K562 (cell line): Measurements from ENCODE around the gene HES6. TPM values are rescaled to one million over a fixed set of nuclear protein-coding genes. Genes with fewer than 3 reads are reported as not detected.

Experiments
- CBFA2T3 ChIP-seq: fragments of 450-650 bp; IDR thresholded peaks from 2 replicates; pipeline ENCODE4 v1.6.1; 2017
- CTBP1 ChIP-seq: fragments of 450-650 bp; IDR thresholded peaks from 2 replicates; pipeline ENCODE4 v1.6.1; 2016; ENCODE audit warnings: borderline replicate concordance
- FOXM1 ChIP-seq, 2 experiments: fragments of 450-650 bp in 1 of 2; sonication (generic) in 1 of 2; formaldehyde crosslinking in 1 of 2; IDR thresholded peaks; 2 replicates each; pipeline versions ENCODE4 v1.6.1 to v1.9.0; 2017 to 2022; ENCODE audit warnings: low read depth in 2 of 2, mild to moderate bottlenecking in 2 of 2, missing genetic modification reagents in 1 of 2, moderate library complexity in 1 of 2
- GTF2A2 ChIP-seq: IDR thresholded peaks from 2 replicates; pipeline ENCODE4 v1.6.1; 2016; ENCODE audit warnings: mild to moderate bottlenecking, missing genetic modification characterization, missing compliant biosample characterization
- RNF2 ChIP-seq: sonication (generic); IDR thresholded peaks from 2 replicates; pipeline ENCODE4 v1.6.1; 2016
- SMARCA4 ChIP-seq: fragments of 450-650 bp; IDR thresholded peaks from 2 replicates; pipeline ENCODE4 v1.6.1; 2016
- SMARCE1 ChIP-seq: fragments of 450-650 bp; IDR thresholded peaks from 2 replicates; pipeline ENCODE4 v1.7.1; 2016; ENCODE audit warnings: mild to moderate bottlenecking
- SOX6 ChIP-seq: fragments of 450-650 bp; IDR thresholded peaks from 2 replicates; pipeline ENCODE4 v1.6.1; 2014; ENCODE audit warnings: mild to moderate bottlenecking
- SRSF3 ChIP-seq: fragments of 200-400 bp; formaldehyde crosslinking; IDR thresholded peaks from 2 replicates; pipeline ENCODE4 v1.6.1; 2016; ENCODE audit warnings: mild to moderate bottlenecking, low read length, moderate library complexity; ENCODE audit not compliant: insufficient read depth
- SUPT5H ChIP-seq: fragments of 450-650 bp; IDR thresholded peaks from 2 replicates; pipeline ENCODE4 v1.6.1; 2016
- TAF1 ChIP-seq: IDR thresholded peaks from 2 replicates; pipeline ENCODE4 v1.6.1; 2011; ENCODE audit warnings: mild to moderate bottlenecking, low read length, moderate library complexity; ENCODE audit not compliant: insufficient read depth, control insufficient read depth, severe bottlenecking; ENCODE audit errors: extremely low read depth
- TRIM24 ChIP-seq, 2 experiments: fragments of 450-650 bp; IDR thresholded peaks; 2 replicates each; pipeline ENCODE4 v1.6.1; 2016
- ZFX ChIP-seq: sonication (generic); formaldehyde crosslinking; IDR thresholded peaks from 2 replicates; pipeline ENCODE4 v1.8.0; 2022; ENCODE audit warnings: mild to moderate bottlenecking, missing genetic modification reagents, moderate library complexity
- ZNF212 ChIP-seq: fragments of 450-650 bp; formaldehyde crosslinking; IDR thresholded peaks from 2 replicates; pipeline ENCODE4 v1.4.0; 2020; ENCODE audit warnings: mild to moderate bottlenecking
- ZNF224 ChIP-seq: sonication (generic); formaldehyde crosslinking; IDR thresholded peaks from 2 replicates; pipeline ENCODE4 v1.8.0; 2022; ENCODE audit warnings: mild to moderate bottlenecking, missing genetic modification reagents
- ZNF707 ChIP-seq: fragments of 250-450 bp; sonication (Bioruptor Pico); conservative IDR thresholded peaks from 2 replicates; pipeline ENCODE4 v1.8.0; 2022; ENCODE audit warnings: inconsistent platforms, mild to moderate bottlenecking, moderate library complexity
- polyA plus RNA-seq, 8 experiments: library from polyadenylated mRNA; depleted of rRNA in 4 of 8; stranded (reverse) in 5 of 8; unstranded in 3 of 8; fragments of >200 nt; fragmentation: Nextera tagmentation in 2 of 8; fragmentation: Illumina TruSeq in 1 of 8; extraction: Ambion mirVana in 2 of 8; extraction: Trizol in 1 of 8; gene quantifications; 2 replicates each; pipeline versions ENCODE4 v1.2.1 to v1.2.3, GENCODE V29; 2011 to 2014; ENCODE audit warnings: inconsistent platforms in 1 of 8, missing spikeins in 1 of 8
- total RNA-seq, 7 experiments: library from RNA; depleted of rRNA in 6 of 7; stranded (reverse); fragments of >200 nt in 6 of 7; fragmentation: Illumina TruSeq in 2 of 7; extraction: Trizol in 2 of 7; gene quantifications; 2 replicates each; pipeline versions ENCODE4 v1.2.1 to v1.2.3, GENCODE V29; 2011 to 2021; ENCODE audit warnings: low replicate concordance in 1 of 7
- TF ChIP-seq, protein P1 (sequence below): fragments of 450-650 bp; conservative IDR thresholded peaks from 2 replicates; pipeline ENCODE4 v1.6.1; 2016; ENCODE audit warnings: missing genetic modification characterization, low read depth, mild to moderate bottlenecking, missing compliant biosample characterization, moderate library complexity
- TF ChIP-seq, protein P2 (sequence below): fragments of 450-650 bp; IDR thresholded peaks from 2 replicates; pipeline ENCODE4 v1.6.1; 2016; ENCODE audit warnings: low read depth, mild to moderate bottlenecking, moderate library complexity
- TF ChIP-seq, protein P3 (sequence below), 2 experiments: fragments of 450-650 bp; IDR thresholded peaks; 2 replicates each; pipeline ENCODE4 v1.6.1; 2016
- TF ChIP-seq, protein P4 (sequence below): sonication (generic); formaldehyde crosslinking; IDR thresholded peaks from 2 replicates; pipeline ENCODE4 v1.8.0; 2023; ENCODE audit warnings: missing genetic modification reagents, mild to moderate bottlenecking, borderline replicate concordance

The HES6 gene
- total and polyA plus RNA-seq, 9 of the 15 experiments (the other 6 are each of a cell fraction or from before 2014, with no cell fraction given) = 6.2 to 133 (median 29.2) TPM

DNA sequence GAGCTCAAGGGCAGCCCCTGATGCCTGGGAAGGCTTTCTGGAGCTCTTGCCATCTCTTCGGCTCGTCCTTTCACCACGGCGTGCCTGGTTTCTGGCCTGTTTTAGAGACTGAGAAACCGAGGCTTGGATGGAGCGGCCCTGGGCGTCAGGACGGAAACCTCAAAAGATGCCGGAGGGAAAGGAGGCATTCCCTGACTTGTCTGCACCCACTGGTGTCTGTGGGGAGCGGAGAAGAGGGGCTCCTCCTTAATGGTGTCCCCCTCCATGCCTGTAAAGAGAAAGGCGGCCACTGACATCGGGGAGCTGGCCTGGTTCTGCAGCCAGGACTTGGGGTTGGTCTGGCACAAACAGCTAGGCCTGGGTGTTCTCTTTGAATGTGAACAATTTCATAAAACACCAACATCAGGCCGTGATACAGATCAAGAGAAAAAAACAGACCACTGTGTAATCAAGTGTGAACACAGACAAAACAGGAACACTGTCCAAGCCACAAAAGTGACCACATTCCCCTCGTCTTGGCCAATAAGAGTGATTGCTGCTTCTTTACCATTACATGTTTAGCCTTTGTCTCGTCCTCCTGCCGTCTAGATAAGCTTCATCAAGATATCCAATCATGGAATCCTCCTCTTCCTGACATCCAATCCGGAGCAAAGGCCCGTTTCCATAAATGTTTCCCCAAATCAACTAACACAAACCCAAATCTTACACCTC is 35.7 kb downstream of the HES6 start (continued):
- TF ChIP-seq, protein P1, sequence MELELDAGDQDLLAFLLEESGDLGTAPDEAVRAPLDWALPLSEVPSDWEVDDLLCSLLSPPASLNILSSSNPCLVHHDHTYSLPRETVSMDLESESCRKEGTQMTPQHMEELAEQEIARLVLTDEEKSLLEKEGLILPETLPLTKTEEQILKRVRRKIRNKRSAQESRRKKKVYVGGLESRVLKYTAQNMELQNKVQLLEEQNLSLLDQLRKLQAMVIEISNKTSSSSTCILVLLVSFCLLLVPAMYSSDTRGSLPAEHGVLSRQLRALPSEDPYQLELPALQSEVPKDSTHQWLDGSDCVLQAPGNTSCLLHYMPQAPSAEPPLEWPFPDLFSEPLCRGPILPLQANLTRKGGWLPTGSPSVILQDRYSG (tag) = no peak
- TF ChIP-seq TAF1 (peak; percentile 4), SMARCA4 (peak; percentile 70), SRSF3 (no peak), ZNF224 (CRISPR knock-in tag) (no peak), SMARCE1 (peak; percentile 79; the same call in 1 of the 2 replicates), ZNF212 (CRISPR knock-in tag) (no peak), CTBP1 (0 out of 2 replicates have a peak, but pooled peaks have one; percentile 42), SOX6 (peak; percentile 93), ZFX (CRISPR knock-in tag) (peak; percentile 65), TRIM24 (IDR thresholded peaks at IDR 0.05) (peak; percentile 16 to 29; a peak in 2 of 4 replicates), RNF2 (0 out of 2 replicates have a peak, but pooled peaks have one; percentile 31), ZNF707 (CRISPR knock-in tag) (no peak), CBFA2T3 (peak; percentile 51), GTF2A2 (tag) (no peak), FOXM1 (IDR thresholded peaks at IDR 0.05; ENCODE audit: low read depth) (peak; percentile 27; the same call in 1 of the 2 replicates), FOXM1 (CRISPR knock-in tag; IDR thresholded peaks at IDR 0.05; ENCODE audit: low read depth) (no peak), SUPT5H (0 out of 2 replicates have a peak, but pooled peaks have one; percentile 49)
- TF ChIP-seq, protein P2, sequence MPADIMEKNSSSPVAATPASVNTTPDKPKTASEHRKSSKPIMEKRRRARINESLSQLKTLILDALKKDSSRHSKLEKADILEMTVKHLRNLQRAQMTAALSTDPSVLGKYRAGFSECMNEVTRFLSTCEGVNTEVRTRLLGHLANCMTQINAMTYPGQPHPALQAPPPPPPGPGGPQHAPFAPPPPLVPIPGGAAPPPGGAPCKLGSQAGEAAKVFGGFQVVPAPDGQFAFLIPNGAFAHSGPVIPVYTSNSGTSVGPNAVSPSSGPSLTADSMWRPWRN = peak; percentile 63; the same call in 1 of the 2 replicates
- TF ChIP-seq, protein P3, sequence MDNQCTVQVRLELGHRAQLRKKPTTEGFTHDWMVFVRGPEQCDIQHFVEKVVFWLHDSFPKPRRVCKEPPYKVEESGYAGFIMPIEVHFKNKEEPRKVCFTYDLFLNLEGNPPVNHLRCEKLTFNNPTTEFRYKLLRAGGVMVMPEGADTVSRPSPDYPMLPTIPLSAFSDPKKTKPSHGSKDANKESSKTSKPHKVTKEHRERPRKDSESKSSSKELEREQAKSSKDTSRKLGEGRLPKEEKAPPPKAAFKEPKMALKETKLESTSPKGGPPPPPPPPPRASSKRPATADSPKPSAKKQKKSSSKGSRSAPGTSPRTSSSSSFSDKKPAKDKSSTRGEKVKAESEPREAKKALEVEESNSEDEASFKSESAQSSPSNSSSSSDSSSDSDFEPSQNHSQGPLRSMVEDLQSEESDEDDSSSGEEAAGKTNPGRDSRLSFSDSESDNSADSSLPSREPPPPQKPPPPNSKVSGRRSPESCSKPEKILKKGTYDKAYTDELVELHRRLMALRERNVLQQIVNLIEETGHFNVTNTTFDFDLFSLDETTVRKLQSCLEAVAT (IDR thresholded peaks at IDR 0.05) = peak in 1 of 2 experiments; percentile 76; a peak in 1 of 4 replicates
- TF ChIP-seq, protein P4, sequence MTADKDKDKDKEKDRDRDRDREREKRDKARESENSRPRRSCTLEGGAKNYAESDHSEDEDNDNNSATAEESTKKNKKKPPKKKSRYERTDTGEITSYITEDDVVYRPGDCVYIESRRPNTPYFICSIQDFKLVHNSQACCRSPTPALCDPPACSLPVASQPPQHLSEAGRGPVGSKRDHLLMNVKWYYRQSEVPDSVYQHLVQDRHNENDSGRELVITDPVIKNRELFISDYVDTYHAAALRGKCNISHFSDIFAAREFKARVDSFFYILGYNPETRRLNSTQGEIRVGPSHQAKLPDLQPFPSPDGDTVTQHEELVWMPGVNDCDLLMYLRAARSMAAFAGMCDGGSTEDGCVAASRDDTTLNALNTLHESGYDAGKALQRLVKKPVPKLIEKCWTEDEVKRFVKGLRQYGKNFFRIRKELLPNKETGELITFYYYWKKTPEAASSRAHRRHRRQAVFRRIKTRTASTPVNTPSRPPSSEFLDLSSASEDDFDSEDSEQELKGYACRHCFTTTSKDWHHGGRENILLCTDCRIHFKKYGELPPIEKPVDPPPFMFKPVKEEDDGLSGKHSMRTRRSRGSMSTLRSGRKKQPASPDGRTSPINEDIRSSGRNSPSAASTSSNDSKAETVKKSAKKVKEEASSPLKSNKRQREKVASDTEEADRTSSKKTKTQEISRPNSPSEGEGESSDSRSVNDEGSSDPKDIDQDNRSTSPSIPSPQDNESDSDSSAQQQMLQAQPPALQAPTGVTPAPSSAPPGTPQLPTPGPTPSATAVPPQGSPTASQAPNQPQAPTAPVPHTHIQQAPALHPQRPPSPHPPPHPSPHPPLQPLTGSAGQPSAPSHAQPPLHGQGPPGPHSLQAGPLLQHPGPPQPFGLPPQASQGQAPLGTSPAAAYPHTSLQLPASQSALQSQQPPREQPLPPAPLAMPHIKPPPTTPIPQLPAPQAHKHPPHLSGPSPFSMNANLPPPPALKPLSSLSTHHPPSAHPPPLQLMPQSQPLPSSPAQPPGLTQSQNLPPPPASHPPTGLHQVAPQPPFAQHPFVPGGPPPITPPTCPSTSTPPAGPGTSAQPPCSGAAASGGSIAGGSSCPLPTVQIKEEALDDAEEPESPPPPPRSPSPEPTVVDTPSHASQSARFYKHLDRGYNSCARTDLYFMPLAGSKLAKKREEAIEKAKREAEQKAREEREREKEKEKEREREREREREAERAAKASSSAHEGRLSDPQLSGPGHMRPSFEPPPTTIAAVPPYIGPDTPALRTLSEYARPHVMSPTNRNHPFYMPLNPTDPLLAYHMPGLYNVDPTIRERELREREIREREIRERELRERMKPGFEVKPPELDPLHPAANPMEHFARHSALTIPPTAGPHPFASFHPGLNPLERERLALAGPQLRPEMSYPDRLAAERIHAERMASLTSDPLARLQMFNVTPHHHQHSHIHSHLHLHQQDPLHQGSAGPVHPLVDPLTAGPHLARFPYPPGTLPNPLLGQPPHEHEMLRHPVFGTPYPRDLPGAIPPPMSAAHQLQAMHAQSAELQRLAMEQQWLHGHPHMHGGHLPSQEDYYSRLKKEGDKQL = no peak
